CD4-positive, alpha-beta T cell treated with Interleukin-15 for 1 hour (primary cell): Measurements from ENCODE around the gene NMNAT3.

Source experiments
- DNase-seq: peaks from one replicate; pipeline ENCODE4 v3.0.0-alpha.2; 2020

NMNAT3 gene

GRCh38 chr3:139574026-139574947 is 103.5 kb downstream of the NMNAT3 start:
- no peak for DNase-seq

DNA sequence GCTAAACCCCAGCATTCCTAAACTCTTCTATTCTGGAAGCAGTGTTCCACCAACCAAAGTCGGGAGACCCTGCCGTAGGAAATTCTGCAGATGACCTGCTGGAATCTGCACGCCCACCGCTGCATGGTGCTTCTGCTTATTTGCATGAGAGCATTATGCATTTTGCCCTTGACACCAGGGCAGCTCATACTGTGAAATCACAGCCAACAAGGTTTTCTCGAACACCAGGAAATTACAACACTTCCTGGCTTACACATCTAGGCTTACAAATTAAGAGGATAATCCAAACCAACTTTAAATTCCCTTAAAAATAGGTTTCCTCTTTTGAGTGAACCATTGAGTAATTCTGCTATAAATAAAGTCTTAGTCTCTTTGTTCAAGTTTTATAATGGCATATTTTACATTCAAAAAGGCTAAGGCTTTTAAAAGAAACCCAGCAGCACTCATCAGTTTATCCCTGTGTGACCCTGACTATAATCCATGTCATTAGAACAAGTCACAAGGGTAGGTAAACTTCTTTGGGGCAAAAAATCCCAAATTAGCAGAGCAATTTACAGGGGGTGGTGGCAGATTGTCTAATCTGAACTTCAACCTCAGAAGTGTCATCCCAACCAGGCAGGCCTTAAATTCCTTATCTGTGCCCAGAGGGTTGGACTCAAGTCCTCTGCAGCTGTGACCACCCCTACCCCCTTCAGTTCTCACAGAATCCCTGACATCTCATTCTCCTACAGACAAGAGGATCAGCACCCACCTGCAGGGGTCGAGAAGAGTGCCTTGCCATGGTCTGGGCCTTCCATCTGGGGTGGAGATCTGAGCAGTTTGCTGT is 104.7 kb downstream of the NMNAT3 start:
- DNase-seq = no peak

GRCh38 chr3:139571711-139572110 is 106.1 kb downstream of the NMNAT3 start:
- DNase-seq = no peak

- DNase-seq = no peak
Measured at GRCh38 chr3:139564294-139564861, 113.4 kb downstream of the NMNAT3 start.

GRCh38 chr3:139561959-139562676 is 115.7 kb downstream of the NMNAT3 start:
- no peak for DNase-seq

- no peak for DNase-seq
Measured at GRCh38 chr3:139561255-139561817, 116.4 kb downstream of the NMNAT3 start.

GRCh38 chr3:139560411-139560810 is 117.4 kb downstream of the NMNAT3 start:
- no peak for DNase-seq

GRCh38 chr3:139559541-139559940 is 118.2 kb downstream of the NMNAT3 start:
- DNase-seq = no peak

GRCh38 chr3:139558351-139559266 is 119.2 kb downstream of the NMNAT3 start:
- DNase-seq = no peak

GRCh38 chr3:139557041-139557440 is 120.7 kb downstream of the NMNAT3 start:
- no peak for DNase-seq

DNA sequence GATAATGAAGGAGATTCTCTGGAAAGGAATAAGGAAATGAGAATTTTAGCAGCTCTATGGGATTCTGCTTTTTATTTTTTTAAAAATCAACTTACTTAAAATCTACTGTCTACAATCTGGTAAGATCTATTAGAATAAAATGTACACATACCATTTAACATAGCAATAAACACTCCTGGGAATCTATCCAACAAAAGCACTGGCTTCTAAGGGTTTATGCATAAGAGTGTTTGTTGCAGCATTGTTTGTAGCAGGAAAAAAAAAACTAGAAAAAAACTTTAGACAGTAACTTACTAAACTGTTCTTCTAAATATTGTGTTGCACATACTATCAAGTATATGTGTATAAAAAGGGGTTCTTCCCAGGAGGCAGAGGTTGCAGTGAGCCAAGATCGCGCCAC is 122.5 kb downstream of the NMNAT3 start:
- DNase-seq = no peak

DNA sequence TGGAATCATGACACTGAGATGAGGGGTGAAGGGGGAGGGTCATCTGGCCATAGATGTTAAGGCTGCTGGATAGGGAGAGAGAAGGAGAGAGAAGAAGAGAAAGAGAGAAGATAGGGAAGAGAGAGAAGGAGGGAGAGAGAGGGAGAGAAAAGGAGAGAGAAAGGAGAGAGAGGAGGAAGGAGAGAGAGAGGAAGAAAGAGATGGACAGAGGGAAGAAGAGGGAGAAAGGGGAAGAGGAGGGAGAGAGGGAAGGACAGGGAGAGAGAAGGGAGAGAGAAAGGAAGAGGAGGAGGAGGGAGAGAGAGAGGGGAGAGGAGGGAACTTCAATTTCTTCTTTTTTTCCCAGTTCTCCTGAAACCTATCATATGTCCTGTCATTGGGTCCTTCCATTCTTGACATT is 123.1 kb downstream of the NMNAT3 start:
- DNase-seq = no peak

- DNase-seq = no peak
Measured at GRCh38 chr3:139552632-139553365, 125.0 kb downstream of the NMNAT3 start.

DNA sequence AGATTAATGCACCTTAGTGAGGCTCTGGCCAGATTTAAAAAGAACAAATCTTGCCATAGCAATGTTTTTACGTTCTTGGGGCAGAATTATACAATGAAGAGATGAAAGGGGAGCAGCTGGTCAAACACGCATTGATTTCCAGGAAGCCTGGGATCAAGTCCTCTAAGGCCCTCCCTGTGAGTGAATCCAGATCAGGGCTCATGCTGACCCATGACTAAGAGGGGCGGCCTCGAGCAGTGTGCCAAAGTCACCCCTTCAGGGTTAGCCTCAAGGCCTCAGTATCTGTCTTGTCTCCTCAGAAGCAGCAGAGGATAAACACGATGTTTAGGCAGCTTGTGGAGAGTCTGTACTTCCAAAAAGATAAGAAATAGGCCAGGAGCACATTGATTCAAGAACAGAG is 129.0 kb downstream of the NMNAT3 start:
- DNase-seq = no peak

DNA sequence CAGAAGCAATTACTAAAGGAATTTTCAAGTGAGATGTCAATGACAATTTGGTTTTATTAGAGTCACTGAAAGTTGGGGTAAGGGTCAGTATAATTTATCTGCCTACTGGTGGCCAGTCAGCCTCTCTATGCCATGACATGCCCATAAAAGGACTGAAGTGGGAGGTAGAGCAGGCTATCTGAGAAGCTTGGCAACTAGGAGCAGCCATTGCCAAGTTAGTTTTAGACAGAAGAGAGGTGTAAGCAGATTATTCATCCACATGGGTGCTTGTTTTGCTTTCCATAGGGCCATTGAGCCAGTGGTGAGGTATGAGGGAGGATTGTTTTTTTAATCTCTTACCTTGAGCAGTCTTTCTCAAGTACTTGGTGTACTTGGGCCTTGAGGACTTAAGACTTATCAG is 130.1 kb downstream of the NMNAT3 start:
- no peak for DNase-seq

- DNase-seq = no peak
Measured at GRCh38 chr3:139546772-139547171, 131.0 kb downstream of the NMNAT3 start.

DNA sequence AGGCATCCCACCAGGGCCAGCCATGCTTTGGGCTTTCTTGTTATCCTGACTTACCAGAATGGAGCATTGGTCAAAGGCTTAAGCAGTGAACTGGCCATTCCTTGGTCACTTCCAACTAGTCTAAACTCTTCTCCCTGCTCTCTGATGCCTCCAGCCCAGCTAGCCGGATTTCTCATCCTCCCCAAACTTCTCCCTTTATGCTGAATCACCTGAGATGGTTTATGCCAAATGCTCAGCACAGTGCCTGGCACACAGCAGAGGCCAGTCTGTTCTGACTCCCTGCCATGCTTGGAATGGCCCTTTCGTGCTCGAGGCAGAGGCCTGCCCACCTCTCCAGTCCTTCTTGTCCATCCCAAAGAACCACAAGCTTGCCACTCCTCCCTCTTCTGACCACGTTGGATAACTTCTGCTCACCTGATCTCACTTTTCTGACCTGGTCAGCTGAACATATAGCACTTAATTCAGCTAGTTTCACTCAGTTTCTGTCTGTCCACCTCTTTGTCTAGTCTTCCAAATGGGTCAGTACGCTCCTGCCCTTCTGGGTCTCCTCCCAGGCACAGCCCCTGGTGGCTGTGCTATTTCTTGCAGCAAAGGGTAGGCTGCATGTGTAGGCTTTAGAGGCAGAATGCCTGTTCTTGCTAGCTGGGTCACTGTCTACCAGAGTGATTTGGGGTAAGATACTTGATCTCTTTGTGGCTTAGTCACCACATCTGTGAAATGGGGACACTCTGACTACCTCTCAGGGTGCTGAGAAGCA is 136.1 kb downstream of the NMNAT3 start:
- DNase-seq = no peak

DNA sequence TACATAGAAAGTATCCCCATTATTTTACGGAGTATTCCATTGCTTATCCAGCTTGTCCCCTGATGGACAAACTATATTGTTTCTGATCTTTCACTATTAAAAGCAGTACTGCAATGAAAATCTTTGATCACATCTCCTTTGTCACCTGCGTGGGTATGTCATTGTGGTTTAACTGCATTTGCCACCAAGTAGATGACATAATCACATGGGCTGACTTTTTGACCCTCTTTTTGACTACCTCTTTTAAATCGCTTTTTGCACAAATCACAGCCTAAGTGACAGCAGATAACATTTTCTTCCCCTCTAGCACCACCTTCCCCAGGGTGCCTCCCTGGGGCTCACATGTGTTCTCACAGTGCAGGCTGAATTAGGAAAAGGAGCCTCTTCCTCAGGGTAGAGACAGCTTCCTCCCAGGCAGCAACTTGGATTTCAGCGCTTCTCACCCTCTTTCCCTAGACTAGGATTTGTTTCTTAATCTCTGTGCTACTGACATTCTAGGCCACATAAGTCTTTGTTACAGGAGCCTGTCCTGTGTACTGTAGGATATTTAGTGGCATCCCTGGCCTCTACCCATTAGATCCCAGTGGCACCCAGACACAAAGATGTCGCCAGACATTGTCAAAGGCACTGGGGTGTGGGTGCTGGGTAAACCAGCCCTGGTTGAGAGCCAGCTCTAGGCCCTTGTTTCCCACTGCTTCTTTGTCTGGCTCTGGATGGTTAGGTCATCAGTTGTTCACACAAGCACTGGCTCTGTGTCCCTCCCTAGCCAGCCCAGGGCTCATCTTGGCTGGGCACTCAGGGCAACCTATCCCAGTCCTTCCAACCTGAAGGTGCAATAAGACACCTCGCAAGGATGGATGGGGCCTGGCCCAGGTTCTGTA is 136.9 kb downstream of the NMNAT3 start:
- DNase-seq = no peak

GRCh38 chr3:139538733-139539132 is 139.0 kb downstream of the NMNAT3 start:
- DNase-seq = no peak
